SH-SY5Y (cell line): ENCODE results near the gene ETV6.

ENCODE experiments used
- GATA2 ChIP-seq: IDR thresholded peaks from 2 replicates; pipeline ENCODE4 v1.6.1; 2011; ENCODE audit warnings: mild to moderate bottlenecking, low read depth, low read length
- GATA3 ChIP-seq: IDR thresholded peaks from 2 replicates; pipeline ENCODE4 v1.6.1; 2011; ENCODE audit warnings: low read depth, mild to moderate bottlenecking, low read length, moderate library complexity

DNA sequence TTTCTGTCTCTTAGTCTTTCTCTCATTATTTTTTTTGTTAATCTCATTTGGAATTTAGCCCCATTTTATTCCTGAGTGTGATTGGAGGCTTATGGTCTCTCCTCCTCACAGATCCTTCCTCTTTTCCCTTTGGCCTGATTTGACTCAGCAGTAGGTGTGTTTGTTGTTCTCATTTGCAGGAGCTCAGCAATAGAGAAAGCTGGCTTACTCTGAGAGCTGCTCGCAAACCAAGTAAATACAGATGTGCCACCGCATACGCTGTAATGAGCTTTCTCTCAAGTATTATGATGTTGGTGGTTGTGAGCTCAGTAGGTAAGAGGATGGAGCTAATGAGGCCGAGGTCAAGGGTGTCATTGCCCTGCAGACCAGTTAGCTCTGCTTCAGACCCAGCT is 206.5 kb downstream of the ETV6 start:
- TF ChIP-seq GATA2 (no peak), GATA3 (no peak)
